ENCODE results near the gene ERCC2.

- TF ChIP-seq CTCF (conservative IDR thresholded peaks at IDR 0.05; ENCODE audit: low read depth, low read length) (no peak), RAD21 (IDR thresholded peaks at IDR 0.05; ENCODE audit: low read length) (no peak), RFX5 (IDR thresholded peaks at IDR 0.05; ENCODE audit: low read depth, low read length) (no peak), CEBPB (IDR thresholded peaks at IDR 0.05; ENCODE audit: low read depth, low read length) (no peak), POLR2A (IDR thresholded peaks at IDR 0.05; ENCODE audit: low read depth, low read length) (no peak), MAFK (IDR thresholded peaks at IDR 0.05; ENCODE audit: low read depth, low read length) (no peak), MXI1 (IDR thresholded peaks at IDR 0.05; ENCODE audit: borderline replicate concordance, low read depth, low read length) (no peak), NFE2L2 (IDR thresholded peaks at IDR 0.05; ENCODE audit: low read depth, low read length) (no peak)
Measured at GRCh38 chr19:45331411-45331810, 39.0 kb downstream of the ERCC2 start.

Measured in IMR-90 (cell line).